HG02798 (cell line): ENCODE results near the gene MYRF.

ENCODE experiments used
- ATAC-seq: cut with Tn5 transposase; IDR thresholded peaks from one replicate; pipeline ENCODE4 v1.9.1; 2021; ENCODE audit warnings: mild to moderate bottlenecking; ENCODE audit not compliant: unreplicated experiment, poor library complexity

Gene MYRF

DNA sequence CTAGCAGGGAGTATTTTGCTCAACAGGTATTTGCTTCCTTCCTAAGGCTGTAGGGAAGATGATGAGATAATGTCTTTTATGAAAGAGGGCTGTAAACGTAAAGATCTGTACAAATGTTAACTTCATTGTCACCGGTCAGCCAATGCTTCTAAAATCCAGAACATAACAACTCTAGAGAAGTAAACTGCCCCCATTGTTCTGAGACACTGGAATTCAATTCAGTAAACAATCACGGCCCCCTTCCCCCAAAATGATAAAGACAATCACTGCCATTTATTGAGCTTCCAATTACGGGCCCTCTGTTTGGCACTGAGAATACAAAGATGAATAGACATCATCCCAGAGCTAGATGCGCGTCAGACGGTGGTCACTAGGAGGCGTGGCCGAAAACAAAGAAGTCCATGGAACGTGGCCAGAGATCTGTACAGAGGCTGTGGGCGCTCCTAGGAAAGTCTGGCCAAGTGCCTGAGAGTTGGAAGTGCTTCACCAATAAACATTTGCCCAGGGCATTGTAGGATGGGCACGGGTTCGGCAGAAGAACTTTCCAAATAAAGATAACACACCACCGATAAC lies 39.4 kb downstream of the MYRF start:
- peak; percentile 12 for ATAC-seq

DNA sequence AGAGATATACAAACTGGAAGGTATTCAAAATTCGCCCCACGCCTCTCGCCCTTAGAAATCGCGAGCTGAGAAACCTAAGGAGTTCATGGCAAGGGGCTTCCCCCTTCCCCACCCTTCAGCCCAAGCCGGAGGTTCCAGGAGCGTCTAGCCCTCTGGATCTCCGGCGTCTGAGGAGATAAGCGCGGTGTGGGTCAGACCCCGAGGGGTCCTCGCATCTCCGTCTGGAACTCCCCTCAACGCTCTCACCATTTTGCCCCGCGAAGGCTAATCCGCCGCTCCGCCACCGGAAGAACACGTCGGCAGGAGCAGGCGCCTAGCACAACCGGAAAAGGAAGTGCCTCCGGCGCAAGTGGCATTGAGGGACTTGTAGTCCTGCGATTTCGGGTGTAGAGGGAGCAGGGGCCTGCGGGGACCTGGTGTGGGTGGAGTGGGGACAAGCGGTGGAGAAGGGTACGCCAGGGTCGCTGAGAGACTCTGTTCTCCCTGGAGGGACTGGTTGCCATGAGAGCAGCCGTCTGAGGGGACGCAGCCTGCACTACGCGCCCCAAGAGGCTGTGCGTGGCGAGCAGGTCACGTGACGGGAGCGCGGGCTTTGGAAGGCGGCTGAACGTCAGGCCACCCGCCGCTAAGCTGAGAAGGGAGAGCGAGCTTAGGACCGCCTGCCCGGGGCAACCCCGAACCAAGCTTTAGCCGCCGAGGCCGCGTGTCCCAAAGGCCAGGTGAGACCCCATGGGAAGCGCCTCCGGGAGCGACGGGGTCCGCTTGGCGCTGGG lies 40.1 kb downstream of the MYRF start, which contains the start of the genes FEN1 and TMEM258:
Gene FEN1, plus strand, starts transcription at position 602 of the 773 bp plus-strand sequence. CDS start 2,451 bp downstream, outside the sequence.
Gene TMEM258, minus strand, starts transcription at position 290 of the 773 bp plus-strand sequence. Its CDS starts 41 bp downstream, at position 249.
- peak; percentile 89 for ATAC-seq

GRCh38 chr11:61793083-61793828 lies 40.8 kb downstream of the MYRF start:
- ATAC-seq: no peak

DNA sequence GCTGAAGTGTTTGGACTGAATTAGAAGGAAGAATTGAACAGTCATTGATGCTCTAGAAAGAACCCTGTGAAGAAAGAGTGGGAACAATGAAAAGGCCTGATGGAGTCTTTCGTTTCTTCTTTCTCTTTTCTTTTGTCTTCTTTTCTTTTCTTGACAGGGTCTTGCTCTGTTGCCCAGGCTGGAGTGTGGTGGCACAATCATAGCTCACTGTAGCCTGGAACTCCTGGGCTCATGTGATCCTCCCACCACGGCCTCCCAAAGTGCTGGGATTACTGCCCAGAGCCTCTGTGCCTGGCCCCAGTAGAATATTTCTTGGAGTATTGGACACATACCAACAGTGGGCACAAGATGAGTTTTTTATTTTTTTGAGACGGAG lies 41.4 kb downstream of the MYRF start:
- ATAC-seq: no peak

DNA sequence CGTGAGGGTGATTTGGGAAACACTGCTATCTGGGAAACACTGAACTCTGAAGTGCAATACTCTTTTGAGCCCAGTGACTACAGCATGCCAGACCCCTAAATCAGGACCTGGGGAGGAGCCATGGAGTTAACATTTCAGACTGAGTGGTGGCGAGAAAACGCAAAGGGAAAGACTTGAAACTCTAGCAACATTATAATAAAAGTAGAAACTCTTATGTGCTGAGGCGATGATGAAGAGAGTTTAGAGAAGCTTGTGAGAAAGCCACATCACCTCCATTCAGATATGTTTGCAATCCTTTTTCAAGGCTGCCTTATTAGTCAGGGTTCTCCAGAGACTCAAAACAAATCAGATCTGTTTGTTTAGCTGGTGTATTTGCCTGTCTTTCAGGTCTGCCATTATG lies 42.1 kb downstream of the MYRF start:
- ATAC-seq: no peak

- no peak for ATAC-seq
Measured at GRCh38 chr11:61795459-61795858, 43.0 kb downstream of the MYRF start.

GRCh38 chr11:61795876-61796526 lies 43.6 kb downstream of the MYRF start:
- ATAC-seq: no peak

GRCh38 chr11:61797263-61797944 lies 45.0 kb downstream of the MYRF start:
- ATAC-seq: no peak

- ATAC-seq: no peak
Measured at GRCh38 chr11:61799665-61800284, 47.3 kb downstream of the MYRF start.

- no peak for ATAC-seq
Measured at GRCh38 chr11:61800331-61801281, 48.2 kb downstream of the MYRF start.

DNA sequence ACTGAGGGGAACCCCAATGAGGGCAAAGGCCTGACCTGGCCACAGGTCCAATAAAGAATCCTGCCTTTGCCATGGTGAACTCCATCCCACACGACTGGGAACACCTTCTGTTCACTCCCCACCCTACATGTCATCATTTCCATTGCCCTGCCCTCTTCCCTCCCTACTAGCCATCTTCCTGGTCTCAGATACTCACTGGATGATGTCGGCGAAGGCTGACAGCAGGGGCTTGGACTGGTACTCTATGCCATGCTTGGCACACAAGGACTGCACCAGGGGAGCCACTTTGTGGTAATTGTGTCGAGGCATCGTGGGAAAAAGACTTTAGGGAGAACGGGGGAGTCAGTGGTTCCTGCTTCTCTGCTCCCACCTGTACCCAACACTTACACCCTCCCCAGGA lies 50.2 kb downstream of the MYRF start:
- ATAC-seq: no peak

DNA sequence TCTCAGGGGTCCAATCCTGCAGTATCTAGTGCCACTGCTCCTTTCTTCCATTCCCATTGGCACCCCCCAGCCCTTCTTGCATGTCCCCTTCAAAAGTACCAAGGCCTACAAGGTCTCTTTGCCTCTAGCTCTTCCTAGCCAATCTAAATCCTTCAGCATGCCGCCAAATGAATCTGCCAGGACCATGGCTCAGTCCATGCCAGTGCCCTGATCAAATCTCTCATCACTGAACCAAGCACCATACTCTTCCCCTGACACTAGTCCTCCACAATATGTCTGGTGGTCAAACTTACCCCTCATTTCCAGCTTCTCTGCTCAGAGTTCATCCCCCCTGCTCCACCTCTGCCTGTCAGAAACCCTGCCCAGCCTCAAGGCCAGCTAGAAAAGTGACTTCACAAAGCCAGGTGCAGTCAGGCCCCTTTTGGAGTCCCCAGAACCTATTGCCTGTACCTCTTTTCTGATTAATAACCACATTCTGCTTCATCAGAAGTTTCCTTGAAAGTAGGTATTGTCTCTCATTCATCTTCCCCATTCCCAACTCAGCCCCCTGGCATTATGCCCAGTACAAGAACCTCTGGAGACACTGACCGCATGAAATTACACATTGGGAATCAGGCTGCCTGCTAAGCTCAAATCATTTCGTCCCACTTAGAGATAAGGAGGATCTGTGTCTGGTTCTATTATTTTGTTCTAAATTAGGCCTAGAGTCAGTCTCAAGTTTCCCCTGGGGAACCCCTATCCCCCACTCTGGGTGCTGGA lies 51.6 kb downstream of the MYRF start:
- no peak for ATAC-seq

GRCh38 chr11:61805146-61805545 lies 52.7 kb downstream of the MYRF start:
- ATAC-seq: no peak

GRCh38 chr11:61806785-61807184 lies 54.3 kb downstream of the MYRF start:
- ATAC-seq: no peak

- ATAC-seq: no peak
Measured at GRCh38 chr11:61810671-61811175, 58.3 kb downstream of the MYRF start.

GRCh38 chr11:61811831-61812230 lies 59.4 kb downstream of the MYRF start:
- ATAC-seq: no peak

DNA sequence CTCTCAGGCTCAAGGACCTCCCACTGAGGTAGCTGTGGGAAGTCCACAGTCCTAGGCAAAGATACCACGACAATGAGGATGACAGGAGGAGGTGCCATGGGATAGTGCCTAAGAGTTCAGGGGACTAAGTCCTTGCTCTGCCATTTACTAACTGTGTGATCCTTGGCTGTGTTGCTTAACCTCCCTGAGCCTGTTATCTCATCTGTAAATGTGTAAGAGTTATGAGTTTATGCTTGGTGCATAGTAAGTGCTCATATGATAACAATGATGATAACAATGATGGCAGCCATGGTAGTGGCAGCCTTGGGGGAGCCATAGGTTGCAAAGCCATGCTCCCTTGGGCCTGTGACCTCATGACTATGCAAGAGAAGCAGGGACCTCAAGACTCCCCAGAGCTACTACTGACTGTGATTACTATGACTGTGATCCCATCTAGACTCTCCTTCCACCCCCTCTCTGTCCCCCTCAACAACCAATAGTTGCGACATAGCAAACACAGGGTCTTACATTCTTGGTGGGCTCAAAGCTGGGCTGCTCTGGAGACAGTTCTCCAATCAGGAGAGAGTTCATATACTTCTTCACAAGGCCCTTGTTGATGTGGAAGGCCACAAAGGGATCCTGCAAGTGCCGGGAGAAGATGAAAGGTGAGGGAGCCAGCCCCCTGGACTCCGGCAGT lies 60.4 kb downstream of the MYRF start:
- no peak for ATAC-seq
